NCI-H146 treated with DMSO at 0.1 percent for 48 hours (cell line): ENCODE results near the gene TJP1.
"Not testable (repeated sequence)": the region's sequence is repeated elsewhere in the genome, so short reads cannot be mapped to it uniquely, and the experiment has no call there.

Source experiments
- DNase-seq: peaks from one replicate; lab custom pipeline; 2025; ENCODE audit not compliant: unreplicated experiment; lab: John Stamatoyannopoulos, UW

The TJP1 gene

GRCh38 chr15:29708519-29708918 lies 113.7 kb downstream of the TJP1 start:
- no peak for DNase-seq

- DNase-seq = no peak
Measured at GRCh38 chr15:29704950-29705597, 117.2 kb downstream of the TJP1 start.

GRCh38 chr15:29701151-29701550 lies 121.1 kb downstream of the TJP1 start:
- no peak for DNase-seq

GRCh38 chr15:29700296-29700695 lies 122.0 kb downstream of the TJP1 start:
- no peak for DNase-seq

- DNase-seq = no peak
Measured at GRCh38 chr15:29699791-29700190, 122.5 kb downstream of the TJP1 start.

- no peak for DNase-seq
Measured at GRCh38 chr15:29698030-29698701, 124.1 kb downstream of the TJP1 start.

GRCh38 chr15:29696950-29697738 lies 125.1 kb downstream of the TJP1 start:
- no peak for DNase-seq

GRCh38 chr15:29696506-29696905 lies 125.8 kb downstream of the TJP1 start:
- not testable (repeated sequence) for DNase-seq

- DNase-seq = no peak
Measured at GRCh38 chr15:29695489-29696167, 126.6 kb downstream of the TJP1 start.

GRCh38 chr15:29693225-29693624 lies 129.0 kb downstream of the TJP1 start:
- DNase-seq = no peak

- no peak for DNase-seq
Measured at GRCh38 chr15:29692527-29692926, 129.7 kb downstream of the TJP1 start.

- no peak for DNase-seq
Measured at GRCh38 chr15:29690765-29691475, 131.3 kb downstream of the TJP1 start.

- no peak for DNase-seq
Measured at GRCh38 chr15:29689287-29689986, 132.8 kb downstream of the TJP1 start.

GRCh38 chr15:29688506-29689286 lies 133.6 kb downstream of the TJP1 start:
- no peak for DNase-seq

GRCh38 chr15:29687939-29688505 lies 134.2 kb downstream of the TJP1 start:
- no peak for DNase-seq

- DNase-seq = no peak
Measured at GRCh38 chr15:29687204-29687815, 135.0 kb downstream of the TJP1 start.

GRCh38 chr15:29686445-29687203 lies 135.6 kb downstream of the TJP1 start:
- no peak for DNase-seq

- no peak for DNase-seq
Measured at GRCh38 chr15:29686079-29686425, 136.2 kb downstream of the TJP1 start.
